Smooth muscle cell (in vitro differentiated cells): ENCODE measurements around the gene UVSSA. TPM values are rescaled to one million over a fixed set of nuclear protein-coding genes. Genes with fewer than 3 reads are reported as not detected.
A peak's percentile ranks its signal among the peaks of the same experiment; 100 is the strongest.

Experiments used
- DNase-seq: peaks from one replicate; lab custom pipeline; 2025; ENCODE audit not compliant: unreplicated experiment; lab: John Stamatoyannopoulos, UW
- H2AFZ ChIP-seq: fragments of 200-600 bp; sonication (generic); 2 replicates; pipeline ENCODE4 v1.6.0; 2016; ENCODE audit warnings: antibody characterized with exemption, low read depth, mild to moderate bottlenecking
- H3F3A ChIP-seq: fragments of 200-600 bp; sonication (generic); 2 replicates; pipeline ENCODE4 v1.6.0; 2017; ENCODE audit warnings: antibody characterized with exemption, low read depth
- H3K27ac ChIP-seq: fragments of 200-600 bp; sonication (generic); 2 replicates; pipeline ENCODE4 v1.5.1; 2016; ENCODE audit warnings: low read depth, mild to moderate bottlenecking
- H3K27me3 ChIP-seq: fragments of 200-600 bp; sonication (generic); 2 replicates; pipeline ENCODE4 v1.6.1; 2016; ENCODE audit warnings: low read depth, mild to moderate bottlenecking
- H3K36me3 ChIP-seq: fragments of 200-600 bp; sonication (generic); 2 replicates; pipeline ENCODE4 v1.5.1; 2016; ENCODE audit warnings: low read depth
- H3K4me1 ChIP-seq: fragments of 200-600 bp; sonication (generic); 2 replicates; pipeline ENCODE4 v1.5.1; 2016; ENCODE audit warnings: low read depth
- H3K4me2 ChIP-seq: fragments of 200-600 bp; sonication (generic); 2 replicates; pipeline ENCODE4 v1.6.0; 2016; ENCODE audit warnings: mild to moderate bottlenecking
- H3K4me3 ChIP-seq: fragments of 200-600 bp; sonication (generic); 2 replicates; pipeline ENCODE4 v1.5.1; 2016; ENCODE audit warnings: mild to moderate bottlenecking
- H3K79me2 ChIP-seq: fragments of 200-600 bp; sonication (generic); 2 replicates; pipeline ENCODE4 v1.6.0; 2016; ENCODE audit warnings: low read depth, mild to moderate bottlenecking
- H3K9ac ChIP-seq: fragments of 200-600 bp; sonication (generic); 2 replicates; pipeline ENCODE4 v1.6.0; 2016; ENCODE audit warnings: low read depth
- H3K9me3 ChIP-seq: fragments of 200-600 bp; sonication (generic); replicated peaks from 2 replicates; pipeline ENCODE4 v1.5.1; 2016; ENCODE audit warnings: low read depth
- H4K20me1 ChIP-seq: fragments of 200-600 bp; sonication (generic); 2 replicates; pipeline ENCODE4 v1.6.0; 2016; ENCODE audit warnings: low read depth
- CTCF ChIP-seq: fragments of 200-600 bp; sonication (generic); IDR thresholded peaks from 2 replicates; pipeline ENCODE4 v1.5.1; 2017; ENCODE audit warnings: borderline replicate concordance, mild to moderate bottlenecking, antibody characterized with exemption; ENCODE audit not compliant: insufficient read depth, poor library complexity, severe bottlenecking
- WGBS: methylation state at CpG from one replicate; pipeline ENCODE4 v1.1.7; 2016; ENCODE audit warnings: low lambda C conversion rate; 5-methylcytosine and 5-hydroxymethylcytosine counted together
- polyA plus RNA-seq: library from polyadenylated mRNA; unstranded; fragments of >200 nt; fragmentation: Nextera tagmentation; extraction: Ambion mirVana; gene quantifications from 2 replicates; pipeline ENCODE4 v1.2.1, GENCODE V29; 2016
- total RNA-seq: library from RNA; depleted of rRNA; stranded (reverse); fragments of >200 nt; gene quantifications from 2 replicates; pipeline ENCODE4 v1.2.3, GENCODE V29; 2014

UVSSA gene
- total and polyA plus RNA-seq, 2 experiments from 2014 or later: 9.0 to 13.0 TPM

- peaks cover 1% of the 10 kb centered on the region for H4K20me1 ChIP-seq
- no peaks in the 10 kb centered on the region for H3K79me2 ChIP-seq
- no peak overlapping the region for H3K4me2 ChIP-seq
- H3K27me3 ChIP-seq: no peaks in the 10 kb centered on the region
- peak overlapping the region; percentile 71 for H3K27ac ChIP-seq
- H3K4me3 ChIP-seq: no peak overlapping the region
- DNase-seq: no peak
- no peaks in the 10 kb centered on the region for H3K4me1 ChIP-seq
- H3K9ac ChIP-seq: no peak overlapping the region
- no peak overlapping the region for H2AFZ ChIP-seq
- no peaks in the 10 kb centered on the region for H3K9me3 ChIP-seq
- H3F3A ChIP-seq: peaks cover 5% of the 10 kb centered on the region
- WGBS: 97% methylated on average over 26 of the region's 41 CpGs
- H3K36me3 ChIP-seq: peaks cover 15% of the 10 kb centered on the region
- no peak for TF ChIP-seq CTCF
Observed at GRCh38 chr4:1337951-1338751, 8.9 kb upstream of the UVSSA start.

GRCh38 chr4:1338752-1339414 lies 8.1 kb upstream of the UVSSA start:
- Histone ChIP-seq H3K9me3 (no peaks in the 10 kb centered on the region), H3K27ac (no peak overlapping the region), H3K27me3 (no peaks in the 10 kb centered on the region), H3K79me2 (no peaks in the 10 kb centered on the region), H2AFZ (no peak overlapping the region), H3K36me3 (peaks cover 15% of the 10 kb centered on the region), H3K4me3 (no peak overlapping the region), H3K4me1 (no peaks in the 10 kb centered on the region), H3K4me2 (no peak overlapping the region), H4K20me1 (no peaks in the 10 kb centered on the region), H3F3A (peaks cover 5% of the 10 kb centered on the region), H3K9ac (no peak overlapping the region)
- no peak for DNase-seq
- WGBS: 94% methylated on average over 31 of the region's 38 CpGs
- no peak for TF ChIP-seq CTCF

DNA sequence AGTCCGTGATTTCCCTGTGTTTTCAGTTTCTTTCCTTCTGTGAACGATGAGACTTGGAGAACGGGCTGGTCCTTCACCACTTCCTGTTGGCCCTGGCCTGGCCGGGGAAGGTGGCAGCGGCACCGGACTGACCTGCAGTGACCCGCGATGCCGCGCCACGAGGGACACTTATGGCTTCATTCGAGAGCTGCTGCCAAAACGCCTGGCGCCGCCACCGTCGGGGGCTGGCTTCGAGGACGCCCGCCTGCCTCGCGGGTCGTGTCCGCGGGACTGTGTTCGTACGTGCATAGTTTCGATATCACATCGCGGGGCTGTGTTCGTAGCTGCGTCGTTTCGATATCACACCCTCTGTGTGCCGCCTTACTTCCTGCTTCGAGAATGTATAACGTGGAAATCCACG lies 7.5 kb upstream of the UVSSA start:
- H3K9ac ChIP-seq: no peak overlapping the region
- no peak for DNase-seq
- H4K20me1 ChIP-seq: no peaks in the 10 kb centered on the region
- no peak overlapping the region for H2AFZ ChIP-seq
- H3F3A ChIP-seq: peaks cover 5% of the 10 kb centered on the region
- no peaks in the 10 kb centered on the region for H3K4me1 ChIP-seq
- H3K36me3 ChIP-seq: peaks cover 15% of the 10 kb centered on the region
- H3K79me2 ChIP-seq: no peaks in the 10 kb centered on the region
- no peaks in the 10 kb centered on the region for H3K9me3 ChIP-seq
- no peak for TF ChIP-seq CTCF
- H3K4me2 ChIP-seq: no peak overlapping the region
- no peak overlapping the region for H3K27ac ChIP-seq
- no peaks in the 10 kb centered on the region for H3K27me3 ChIP-seq
- 99% methylated on average over 38 of the region's 38 CpGs for WGBS
- no peak overlapping the region for H3K4me3 ChIP-seq
